SK-N-SH treated with all-trans-retinoic acid at 6 μM for 48 hours (cell line): ENCODE data around the gene SYNDIG1L.

ENCODE experiments used
- ATAC-seq: fragments of 200-7000 bp; cut with Tn5 transposase; 3 replicates; pipeline ENCODE4 v1.9.1; 2020; ENCODE audit warnings: mild to moderate bottlenecking, moderate library complexity
- ARNTL ChIP-seq: fragments of 450-650 bp; formaldehyde crosslinking; IDR thresholded peaks from 2 replicates; pipeline ENCODE4 v1.5.0; 2020; ENCODE audit warnings: low read depth, mild to moderate bottlenecking, moderate library complexity, borderline replicate concordance
- CSDC2 ChIP-seq: fragments of 250-450 bp; sonication (Bioruptor Pico); IDR thresholded peaks from 2 replicates; pipeline ENCODE4 v1.5.0; 2020; ENCODE audit warnings: mild to moderate bottlenecking, moderate library complexity
- GLIS3 ChIP-seq: fragments of 250-450 bp; sonication (Bioruptor Pico); IDR thresholded peaks from 2 replicates; pipeline ENCODE4 v1.5.0; 2020; ENCODE audit warnings: mild to moderate bottlenecking, moderate library complexity
- OSR1 ChIP-seq: fragments of 250-450 bp; sonication (Bioruptor Pico); IDR thresholded peaks from 2 replicates; pipeline ENCODE4 v1.8.0; 2022; ENCODE audit warnings: moderate library complexity, mild to moderate bottlenecking, inconsistent platforms
- PPARA ChIP-seq: fragments of 250-450 bp; sonication (Bioruptor Pico); IDR thresholded peaks from 2 replicates; pipeline ENCODE4 v1.5.0; 2020; ENCODE audit warnings: mild to moderate bottlenecking, borderline replicate concordance
- RARB ChIP-seq: fragments of 250-450 bp; sonication (Bioruptor Pico); IDR thresholded peaks from 2 replicates; pipeline ENCODE4 v1.8.0; 2021; ENCODE audit warnings: mild to moderate bottlenecking, moderate library complexity
- TOX ChIP-seq: fragments of 250-450 bp; sonication (Bioruptor Pico); IDR thresholded peaks from 2 replicates; pipeline ENCODE4 v1.8.0; 2021; ENCODE audit warnings: mild to moderate bottlenecking, moderate library complexity, borderline replicate concordance
- ZFP3 ChIP-seq: fragments of 250-450 bp; sonication (Bioruptor Pico); IDR thresholded peaks from 2 replicates; pipeline ENCODE4 v1.5.0; 2020; ENCODE audit warnings: mild to moderate bottlenecking, moderate library complexity
- ZFP30 ChIP-seq: fragments of 450-650 bp; formaldehyde crosslinking; IDR thresholded peaks from 2 replicates; pipeline ENCODE4 v1.5.0; 2022; ENCODE audit warnings: mild to moderate bottlenecking, moderate library complexity
- ZNF70 ChIP-seq: fragments of 450-650 bp; formaldehyde crosslinking; IDR thresholded peaks from 2 replicates; pipeline ENCODE4 v1.5.0; 2020; ENCODE audit warnings: mild to moderate bottlenecking, moderate library complexity
- TF ChIP-seq, protein P1 (sequence below): fragments of 250-450 bp; sonication (Bioruptor Pico); IDR thresholded peaks from 2 replicates; pipeline ENCODE4 v1.5.0; 2020; ENCODE audit warnings: mild to moderate bottlenecking, moderate library complexity
- TF ChIP-seq, protein P2 (sequence below): fragments of 250-450 bp; sonication (Bioruptor Pico); IDR thresholded peaks from 2 replicates; pipeline ENCODE4 v1.8.0; 2020; ENCODE audit warnings: mild to moderate bottlenecking, moderate library complexity, borderline replicate concordance
- TF ChIP-seq, protein P3 (sequence below): fragments of 250-450 bp; sonication (Bioruptor Pico); IDR thresholded peaks from 2 replicates; pipeline ENCODE4 v1.8.0; 2021; ENCODE audit warnings: low read depth, mild to moderate bottlenecking, moderate library complexity, borderline replicate concordance
- TF ChIP-seq, protein P4 (sequence below): fragments of 250-450 bp; sonication (Bioruptor Pico); IDR thresholded peaks from 2 replicates; pipeline ENCODE4 v1.5.1; 2021; ENCODE audit warnings: mild to moderate bottlenecking, moderate library complexity
- TF ChIP-seq, protein P5 (sequence below): fragments of 250-450 bp; sonication (Bioruptor Pico); IDR thresholded peaks from 2 replicates; pipeline ENCODE4 v1.5.1; 2020; ENCODE audit warnings: low read depth, mild to moderate bottlenecking, moderate library complexity

Gene SYNDIG1L

DNA sequence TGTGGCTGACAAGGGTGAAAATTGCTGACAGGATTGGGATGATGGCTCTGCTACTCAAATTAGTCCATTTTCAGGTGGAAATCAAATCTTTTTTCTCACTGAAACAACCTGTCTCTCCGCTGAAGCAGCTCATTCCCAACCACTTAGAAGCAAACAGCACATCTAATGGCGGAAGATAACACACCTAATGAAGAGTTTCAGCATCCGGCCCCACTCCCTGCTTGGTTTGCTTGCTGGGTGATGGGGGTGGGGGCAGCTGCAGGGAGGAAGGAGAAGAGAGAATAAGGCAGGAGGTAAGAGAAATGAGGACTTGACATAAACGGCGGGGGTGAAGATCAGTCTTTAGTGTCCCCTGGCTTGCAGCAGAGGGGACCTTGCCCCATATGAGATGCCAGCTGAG is 4.0 kb downstream of the SYNDIG1L start:
- ATAC-seq: no peak
- TF ChIP-seq, protein P1, sequence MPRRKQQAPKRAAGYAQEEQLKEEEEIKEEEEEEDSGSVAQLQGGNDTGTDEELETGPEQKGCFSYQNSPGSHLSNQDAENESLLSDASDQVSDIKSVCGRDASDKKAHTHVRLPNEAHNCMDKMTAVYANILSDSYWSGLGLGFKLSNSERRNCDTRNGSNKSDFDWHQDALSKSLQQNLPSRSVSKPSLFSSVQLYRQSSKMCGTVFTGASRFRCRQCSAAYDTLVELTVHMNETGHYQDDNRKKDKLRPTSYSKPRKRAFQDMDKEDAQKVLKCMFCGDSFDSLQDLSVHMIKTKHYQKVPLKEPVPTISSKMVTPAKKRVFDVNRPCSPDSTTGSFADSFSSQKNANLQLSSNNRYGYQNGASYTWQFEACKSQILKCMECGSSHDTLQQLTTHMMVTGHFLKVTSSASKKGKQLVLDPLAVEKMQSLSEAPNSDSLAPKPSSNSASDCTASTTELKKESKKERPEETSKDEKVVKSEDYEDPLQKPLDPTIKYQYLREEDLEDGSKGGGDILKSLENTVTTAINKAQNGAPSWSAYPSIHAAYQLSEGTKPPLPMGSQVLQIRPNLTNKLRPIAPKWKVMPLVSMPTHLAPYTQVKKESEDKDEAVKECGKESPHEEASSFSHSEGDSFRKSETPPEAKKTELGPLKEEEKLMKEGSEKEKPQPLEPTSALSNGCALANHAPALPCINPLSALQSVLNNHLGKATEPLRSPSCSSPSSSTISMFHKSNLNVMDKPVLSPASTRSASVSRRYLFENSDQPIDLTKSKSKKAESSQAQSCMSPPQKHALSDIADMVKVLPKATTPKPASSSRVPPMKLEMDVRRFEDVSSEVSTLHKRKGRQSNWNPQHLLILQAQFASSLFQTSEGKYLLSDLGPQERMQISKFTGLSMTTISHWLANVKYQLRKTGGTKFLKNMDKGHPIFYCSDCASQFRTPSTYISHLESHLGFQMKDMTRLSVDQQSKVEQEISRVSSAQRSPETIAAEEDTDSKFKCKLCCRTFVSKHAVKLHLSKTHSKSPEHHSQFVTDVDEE: no peak
- TF ChIP-seq ZFP3 (CRISPR knock-in tag) (no peak), PPARA (CRISPR knock-in tag) (no peak), ZNF70 (no peak), TOX (CRISPR knock-in tag) (no peak)
- TF ChIP-seq, protein P2, sequence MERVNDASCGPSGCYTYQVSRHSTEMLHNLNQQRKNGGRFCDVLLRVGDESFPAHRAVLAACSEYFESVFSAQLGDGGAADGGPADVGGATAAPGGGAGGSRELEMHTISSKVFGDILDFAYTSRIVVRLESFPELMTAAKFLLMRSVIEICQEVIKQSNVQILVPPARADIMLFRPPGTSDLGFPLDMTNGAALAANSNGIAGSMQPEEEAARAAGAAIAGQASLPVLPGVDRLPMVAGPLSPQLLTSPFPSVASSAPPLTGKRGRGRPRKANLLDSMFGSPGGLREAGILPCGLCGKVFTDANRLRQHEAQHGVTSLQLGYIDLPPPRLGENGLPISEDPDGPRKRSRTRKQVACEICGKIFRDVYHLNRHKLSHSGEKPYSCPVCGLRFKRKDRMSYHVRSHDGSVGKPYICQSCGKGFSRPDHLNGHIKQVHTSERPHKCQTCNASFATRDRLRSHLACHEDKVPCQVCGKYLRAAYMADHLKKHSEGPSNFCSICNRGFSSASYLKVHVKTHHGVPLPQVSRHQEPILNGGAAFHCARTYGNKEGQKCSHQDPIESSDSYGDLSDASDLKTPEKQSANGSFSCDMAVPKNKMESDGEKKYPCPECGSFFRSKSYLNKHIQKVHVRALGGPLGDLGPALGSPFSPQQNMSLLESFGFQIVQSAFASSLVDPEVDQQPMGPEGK (CRISPR knock-in tag): no peak
- TF ChIP-seq, all 23 proteins: peak for 0

DNA sequence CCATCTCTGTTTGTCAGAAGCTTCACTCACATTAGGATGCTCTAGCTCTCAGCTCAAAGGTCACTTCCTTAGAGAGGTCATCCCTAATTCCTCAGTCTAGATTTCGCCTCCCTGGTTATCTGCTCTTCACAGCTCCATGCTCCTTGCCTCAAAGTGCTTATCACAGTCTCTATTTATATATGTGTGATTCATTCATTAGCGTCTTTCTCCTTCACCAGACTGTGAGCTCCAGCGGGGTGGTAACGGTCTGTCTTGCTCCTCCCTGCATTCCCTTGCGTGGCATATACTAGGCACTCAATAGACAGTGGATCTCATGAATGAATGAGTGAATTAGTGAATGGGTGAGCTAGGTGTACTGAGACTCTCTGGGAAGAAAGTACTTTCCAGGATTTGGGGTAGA is 6.9 kb downstream of the SYNDIG1L start:
- TF ChIP-seq, protein P3, sequence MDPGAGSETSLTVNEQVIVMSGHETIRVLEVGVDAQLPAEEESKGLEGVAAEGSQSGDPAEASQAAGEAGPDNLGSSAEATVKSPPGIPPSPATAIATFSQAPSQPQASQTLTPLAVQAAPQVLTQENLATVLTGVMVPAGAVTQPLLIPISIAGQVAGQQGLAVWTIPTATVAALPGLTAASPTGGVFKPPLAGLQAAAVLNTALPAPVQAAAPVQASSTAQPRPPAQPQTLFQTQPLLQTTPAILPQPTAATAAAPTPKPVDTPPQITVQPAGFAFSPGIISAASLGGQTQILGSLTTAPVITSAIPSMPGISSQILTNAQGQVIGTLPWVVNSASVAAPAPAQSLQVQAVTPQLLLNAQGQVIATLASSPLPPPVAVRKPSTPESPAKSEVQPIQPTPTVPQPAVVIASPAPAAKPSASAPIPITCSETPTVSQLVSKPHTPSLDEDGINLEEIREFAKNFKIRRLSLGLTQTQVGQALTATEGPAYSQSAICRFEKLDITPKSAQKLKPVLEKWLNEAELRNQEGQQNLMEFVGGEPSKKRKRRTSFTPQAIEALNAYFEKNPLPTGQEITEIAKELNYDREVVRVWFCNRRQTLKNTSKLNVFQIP: no peak
- TF ChIP-seq, protein P1: no peak
- TF ChIP-seq, protein P4, sequence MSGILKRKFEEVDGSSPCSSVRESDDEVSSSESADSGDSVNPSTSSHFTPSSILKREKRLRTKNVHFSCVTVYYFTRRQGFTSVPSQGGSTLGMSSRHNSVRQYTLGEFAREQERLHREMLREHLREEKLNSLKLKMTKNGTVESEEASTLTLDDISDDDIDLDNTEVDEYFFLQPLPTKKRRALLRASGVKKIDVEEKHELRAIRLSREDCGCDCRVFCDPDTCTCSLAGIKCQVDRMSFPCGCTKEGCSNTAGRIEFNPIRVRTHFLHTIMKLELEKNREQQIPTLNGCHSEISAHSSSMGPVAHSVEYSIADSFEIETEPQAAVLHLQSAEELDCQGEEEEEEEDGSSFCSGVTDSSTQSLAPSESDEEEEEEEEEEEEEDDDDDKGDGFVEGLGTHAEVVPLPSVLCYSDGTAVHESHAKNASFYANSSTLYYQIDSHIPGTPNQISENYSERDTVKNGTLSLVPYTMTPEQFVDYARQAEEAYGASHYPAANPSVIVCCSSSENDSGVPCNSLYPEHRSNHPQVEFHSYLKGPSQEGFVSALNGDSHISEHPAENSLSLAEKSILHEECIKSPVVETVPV (CRISPR knock-in tag): no peak
- ATAC-seq: no peak

DNA sequence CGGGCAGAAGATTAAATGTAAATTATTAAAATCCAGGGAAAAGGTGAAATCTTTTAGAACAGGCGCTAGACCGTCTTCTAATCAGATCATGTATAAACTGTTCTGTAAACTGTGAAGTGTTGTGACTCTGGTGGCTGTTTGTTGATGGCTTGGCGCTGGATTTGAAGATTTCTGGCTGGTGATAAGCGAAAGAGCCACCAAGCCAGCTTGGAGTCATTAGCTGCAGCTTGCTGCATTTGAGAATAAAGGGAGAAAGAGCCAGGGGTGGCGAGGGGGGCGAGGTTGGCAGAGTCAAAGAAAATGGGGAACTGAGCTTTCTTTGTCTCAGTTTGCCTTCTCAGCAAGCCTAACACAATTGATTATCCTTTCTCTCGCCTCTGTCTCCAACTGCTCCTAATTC is 8.0 kb downstream of the SYNDIG1L start:
- TF ChIP-seq GLIS3 (CRISPR knock-in tag) (no peak), ZFP30 (CRISPR knock-in tag) (no peak), RARB (CRISPR knock-in tag) (no peak), ARNTL (CRISPR knock-in tag) (no peak), OSR1 (CRISPR knock-in tag) (no peak), CSDC2 (no peak)
- TF ChIP-seq, protein P5, sequence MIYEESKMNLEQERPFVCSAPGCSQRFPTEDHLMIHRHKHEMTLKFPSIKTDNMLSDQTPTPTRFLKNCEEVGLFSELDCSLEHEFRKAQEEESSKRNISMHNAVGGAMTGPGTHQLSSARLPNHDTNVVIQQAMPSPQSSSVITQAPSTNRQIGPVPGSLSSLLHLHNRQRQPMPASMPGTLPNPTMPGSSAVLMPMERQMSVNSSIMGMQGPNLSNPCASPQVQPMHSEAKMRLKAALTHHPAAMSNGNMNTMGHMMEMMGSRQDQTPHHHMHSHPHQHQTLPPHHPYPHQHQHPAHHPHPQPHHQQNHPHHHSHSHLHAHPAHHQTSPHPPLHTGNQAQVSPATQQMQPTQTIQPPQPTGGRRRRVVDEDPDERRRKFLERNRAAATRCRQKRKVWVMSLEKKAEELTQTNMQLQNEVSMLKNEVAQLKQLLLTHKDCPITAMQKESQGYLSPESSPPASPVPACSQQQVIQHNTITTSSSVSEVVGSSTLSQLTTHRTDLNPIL (CRISPR knock-in tag): no peak
- TF ChIP-seq, protein P4 (CRISPR knock-in tag): no peak
- no peak for ATAC-seq
